Activated naive CD4-positive, alpha-beta T cell treated with anti-CD3 and anti-CD28 coated beads, Interleukin-2, amount 50 U/mL, for 72 hours (primary cell): Measurements from ENCODE around the gene ABCE1. TPM values are rescaled to one million over a fixed set of nuclear protein-coding genes. Genes with fewer than 3 reads are reported as not detected.

ENCODE experiments used
- ATAC-seq, 2 donors: fragments of 150-1000 bp; cut with Tn5 transposase; 2 replicates each; pipeline ENCODE4 v1.10.0; 2021; ENCODE audit warnings: mild to moderate bottlenecking in 2 of 2, moderate library complexity in 2 of 2
- DNase-seq, 2 donors: peaks; one replicate each; pipeline ENCODE4 v3.0.0; 2021 to 2022; ENCODE audit warnings: low spot score in 2 of 2
- H3K27ac Mint-ChIP-seq, 2 donors: one replicate each; pipeline ENCODE4 v1.8.0; 2022; ENCODE audit warnings: mild to moderate bottlenecking in 2 of 2, mixed read lengths in 2 of 2
- H3K36me3 Mint-ChIP-seq, 2 donors: one replicate each; pipeline ENCODE4 v1.8.0; 2022; ENCODE audit warnings: mixed read lengths in 2 of 2
- H3K9me3 Mint-ChIP-seq, 2 donors: one replicate each; pipeline ENCODE4 v1.8.0; 2022; ENCODE audit warnings: mixed read lengths in 2 of 2
- total RNA-seq, 2 donors: library from RNA; stranded (reverse); gene quantifications; one replicate each; pipeline ENCODE4 v1.2.3, GENCODE V29; 2022

Gene ABCE1
- total RNA-seq, 2 donors from 2014 or later: 131 to 162 TPM

DNA sequence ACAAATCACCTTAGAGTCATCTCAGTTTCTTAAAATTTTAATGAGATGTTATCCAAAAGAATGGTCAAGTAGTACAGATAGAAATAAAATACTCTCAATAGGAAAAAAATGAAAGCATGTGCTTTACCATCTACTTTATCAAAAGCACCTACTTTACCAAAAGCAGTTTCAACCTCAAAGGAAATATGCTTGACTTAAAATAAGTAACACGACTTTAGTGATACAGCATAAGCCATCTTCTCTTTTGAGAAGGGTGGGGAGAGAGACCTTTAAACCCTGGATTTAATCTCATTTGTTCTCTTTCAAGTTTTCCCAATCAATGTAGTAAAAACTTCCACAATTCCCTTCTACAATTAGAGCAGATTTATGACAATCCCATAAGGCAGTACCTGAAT, 55.8 kb downstream of the ABCE1 start:
- H3K9me3 Mint-ChIP-seq: no peaks in the 10 kb centered on the region

DNA sequence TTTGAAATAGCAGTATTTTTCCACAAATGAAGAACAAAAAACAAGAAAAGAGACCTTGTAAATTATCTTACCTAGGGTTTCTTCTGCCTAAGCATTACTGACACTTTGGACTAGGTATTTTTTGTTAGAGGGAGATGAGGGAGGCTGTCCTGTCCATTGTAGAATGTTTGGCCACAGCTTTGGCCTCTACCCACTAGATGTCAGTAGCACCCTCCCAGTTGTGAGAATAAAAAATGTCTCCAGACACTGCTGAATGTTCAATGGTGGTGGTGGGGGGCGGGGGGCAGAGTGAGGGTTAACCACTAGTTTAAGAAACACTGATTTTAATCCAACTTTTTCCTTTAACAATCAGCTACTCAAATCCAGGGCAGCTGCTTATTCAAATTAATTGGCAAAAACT, 56.5 kb downstream of the ABCE1 start:
- H3K36me3 Mint-ChIP-seq: peaks cover 3 to 40% of the 10 kb centered on the region in 2 donors
- DNase-seq (no peak), ATAC-seq (no peak)
- H3K27ac Mint-ChIP-seq: peak overlapping the region in 1 of 2 donors; percentile 41
- no peaks in the 10 kb centered on the region for H3K9me3 Mint-ChIP-seq

More for the DNA sequence above, 55.8 kb downstream of the ABCE1 start:
- Mint-ChIP-seq H3K27ac (peak overlapping the region; percentile 41 to 44), H3K36me3 (peaks cover 8 to 47% of the 10 kb centered on the region in 2 donors)
- DNase-seq (no peak), ATAC-seq (no peak)

DNA sequence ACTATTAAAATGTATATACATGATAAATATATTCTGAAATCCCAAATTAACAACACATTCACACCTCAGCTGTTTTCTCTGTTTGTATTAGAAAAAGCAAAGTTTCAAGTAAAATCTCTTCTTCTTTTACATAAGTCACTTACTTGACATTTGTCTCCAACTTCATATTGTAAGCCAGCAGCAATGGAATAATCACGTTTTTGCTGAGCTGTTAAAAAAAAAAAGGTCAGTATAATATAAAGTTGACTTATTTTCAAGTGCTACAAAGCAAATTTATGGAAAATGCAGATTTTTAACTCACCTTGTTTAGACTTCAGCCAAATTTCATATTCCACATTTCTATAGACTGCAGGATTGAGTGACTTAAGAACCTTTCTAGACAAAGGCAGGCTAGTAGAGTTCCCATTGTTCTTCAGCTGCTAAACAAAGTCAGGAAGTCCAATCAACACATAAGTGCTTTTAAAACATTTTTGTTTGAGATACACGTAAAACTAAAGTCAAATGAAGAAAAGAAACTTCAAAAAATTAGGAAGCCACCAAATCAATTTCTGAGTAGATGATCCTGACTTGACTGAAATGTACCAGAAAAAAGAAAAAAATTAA, 57.3 kb downstream of the ABCE1 start:
- DNase-seq: no peak
- Mint-ChIP-seq H3K9me3 (no peaks in the 10 kb centered on the region), H3K36me3 (peaks cover 0 to 32% of the 10 kb centered on the region in 2 donors), H3K27ac (no peak overlapping the region)
- ATAC-seq: no peak

DNA sequence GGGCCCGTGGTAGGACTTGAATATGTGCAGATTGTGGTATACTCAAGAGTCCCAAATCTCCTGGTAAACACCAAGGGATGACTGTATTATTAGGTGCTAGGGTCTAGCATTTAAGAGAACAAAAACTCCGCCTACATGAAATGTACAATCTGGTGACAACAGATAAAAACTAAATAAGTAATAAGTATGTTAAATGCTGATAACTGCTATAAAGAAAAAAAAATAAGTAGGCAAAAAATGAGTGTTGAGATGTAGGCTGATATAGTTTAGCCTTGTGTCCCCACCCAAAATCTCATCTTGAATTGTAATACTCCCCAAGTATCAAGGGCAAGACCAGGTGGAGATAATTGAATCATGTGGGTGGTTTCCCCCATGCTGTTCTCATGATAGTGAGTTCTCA, 58.9 kb downstream of the ABCE1 start:
- DNase-seq: no peak
- Mint-ChIP-seq H3K9me3 (no peaks in the 10 kb centered on the region), H3K27ac (no peak overlapping the region), H3K36me3 (peaks cover 0 to 39% of the 10 kb centered on the region in 2 donors)
- no peak for ATAC-seq

DNA sequence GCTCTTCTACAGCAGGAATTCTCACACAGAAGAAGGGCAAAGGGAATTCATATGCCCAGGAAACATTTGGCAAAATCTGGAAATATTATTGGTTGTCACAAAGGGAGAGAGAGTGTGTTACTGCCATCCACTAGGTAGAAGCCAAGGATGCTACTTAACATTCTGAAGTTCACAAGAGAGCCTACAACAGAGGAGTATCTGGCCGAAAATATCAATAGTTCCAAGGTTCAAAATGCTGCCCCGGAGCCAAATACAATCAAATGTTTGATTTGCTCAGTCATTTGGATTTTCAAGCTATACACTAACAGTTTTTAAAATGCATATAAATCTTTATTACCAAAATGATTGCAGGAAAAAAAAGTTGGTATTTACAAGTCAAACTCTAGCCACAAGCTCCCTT, 63.4 kb downstream of the ABCE1 start:
- DNase-seq (no peak), ATAC-seq (no peak)
- peak overlapping the region in 1 of 2 donors; percentile 15 for H3K27ac Mint-ChIP-seq
- H3K9me3 Mint-ChIP-seq: no peaks in the 10 kb centered on the region
- peaks cover 0 to 20% of the 10 kb centered on the region in 2 donors for H3K36me3 Mint-ChIP-seq

DNA sequence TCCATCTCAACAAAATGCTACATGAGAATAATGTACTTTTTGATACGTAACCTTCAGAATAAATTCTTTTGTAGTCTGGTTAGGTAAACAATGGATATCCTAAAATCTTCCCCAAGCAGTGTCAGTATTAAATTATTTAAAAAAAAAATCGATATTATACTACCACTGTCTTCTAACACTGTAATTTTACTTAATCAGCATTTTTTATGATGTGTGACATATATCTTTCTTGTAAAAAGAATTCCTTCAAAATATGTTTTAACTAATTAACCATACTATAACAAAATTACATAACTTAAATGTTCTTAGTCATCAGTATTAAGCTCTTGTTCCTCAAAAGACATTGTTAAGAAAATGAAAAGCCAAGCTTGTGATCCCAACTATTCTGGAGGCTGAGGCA, 69.8 kb downstream of the ABCE1 start:
- Mint-ChIP-seq H3K9me3 (no peaks in the 10 kb centered on the region), H3K36me3 (peaks cover 9 to 25% of the 10 kb centered on the region in 2 donors), H3K27ac (no peak overlapping the region)
- ATAC-seq (no peak), DNase-seq (no peak)

DNA sequence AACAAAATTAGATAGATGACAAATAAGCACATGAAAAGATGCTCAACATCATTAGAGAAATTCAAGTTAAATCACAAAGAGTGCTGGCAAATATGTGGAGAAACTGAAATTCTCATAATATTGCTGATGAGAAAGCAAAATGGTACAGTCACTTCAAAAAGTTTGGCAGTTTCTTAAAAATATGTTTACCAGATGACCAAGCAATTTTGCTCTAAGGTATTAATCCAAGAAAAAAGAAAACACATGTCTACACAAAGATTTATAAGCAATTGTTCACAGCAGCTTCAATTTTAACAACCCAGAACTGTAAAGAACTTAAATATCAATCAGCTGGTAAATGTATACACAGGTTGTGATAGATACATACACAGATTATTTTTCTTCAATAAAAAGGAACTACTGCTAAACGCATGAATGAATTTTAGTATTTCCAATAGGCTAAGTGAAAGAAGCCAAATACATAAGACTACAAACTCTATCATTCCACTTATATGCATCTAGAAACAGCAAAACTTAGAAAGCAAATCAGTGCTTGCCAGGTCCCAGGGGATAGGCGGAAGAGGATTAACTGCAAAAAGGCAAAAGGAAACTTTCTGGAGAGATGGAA, 70.6 kb downstream of the ABCE1 start:
- Mint-ChIP-seq H3K36me3 (peaks cover 13 to 31% of the 10 kb centered on the region in 2 donors), H3K27ac (no peak overlapping the region), H3K9me3 (no peaks in the 10 kb centered on the region)
- ATAC-seq (no peak), DNase-seq (no peak)

DNA sequence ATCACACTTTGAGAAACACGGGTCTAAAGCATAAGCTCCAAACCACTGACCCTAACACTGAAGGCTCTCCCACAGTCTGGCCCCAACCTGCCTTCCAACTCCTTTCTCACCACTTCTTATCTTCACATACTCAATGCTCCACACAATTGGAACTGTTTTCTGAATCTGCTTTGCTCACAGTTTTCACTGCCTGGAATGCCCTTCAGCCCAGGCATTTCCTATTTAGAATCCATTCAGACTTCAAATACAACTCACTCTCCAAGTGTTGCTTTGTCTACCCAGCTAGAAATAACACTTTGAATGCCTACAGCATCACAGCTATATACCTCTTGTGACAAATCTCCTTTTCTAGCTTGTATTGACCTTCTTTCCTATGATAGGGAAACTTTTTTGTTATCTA, 72.1 kb downstream of the ABCE1 start:
- Mint-ChIP-seq H3K36me3 (peaks cover 27 to 45% of the 10 kb centered on the region in 2 donors), H3K9me3 (peaks cover 0 to 9% of the 10 kb centered on the region in 2 donors), H3K27ac (peak overlapping the region in 1 of 2 donors; percentile 0)
- DNase-seq: no peak
- no peak for ATAC-seq

DNA sequence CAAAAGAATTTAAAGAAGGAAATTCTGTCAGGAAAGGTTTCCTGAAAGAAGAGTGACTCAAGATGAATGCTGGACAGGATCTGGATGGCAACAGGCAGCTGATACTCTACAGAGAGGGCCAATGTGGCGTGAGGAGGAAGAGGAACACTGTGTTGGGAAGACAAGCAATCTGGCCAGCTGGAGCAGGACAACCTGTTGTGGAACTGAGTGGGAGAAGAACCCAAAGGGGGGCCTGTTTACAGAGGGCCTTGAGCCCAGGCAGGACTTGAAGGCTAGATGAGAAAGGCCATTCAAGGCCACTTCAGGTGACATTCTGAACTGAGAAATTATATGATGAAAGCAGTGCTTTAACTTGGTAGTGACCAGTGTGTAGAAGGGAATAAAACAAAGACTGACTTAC, 73.8 kb downstream of the ABCE1 start:
- ATAC-seq: no peak
- Mint-ChIP-seq H3K27ac (no peak overlapping the region), H3K9me3 (peaks cover 0 to 9% of the 10 kb centered on the region in 2 donors), H3K36me3 (peaks cover 27 to 47% of the 10 kb centered on the region in 2 donors)
- DNase-seq: no peak

DNA sequence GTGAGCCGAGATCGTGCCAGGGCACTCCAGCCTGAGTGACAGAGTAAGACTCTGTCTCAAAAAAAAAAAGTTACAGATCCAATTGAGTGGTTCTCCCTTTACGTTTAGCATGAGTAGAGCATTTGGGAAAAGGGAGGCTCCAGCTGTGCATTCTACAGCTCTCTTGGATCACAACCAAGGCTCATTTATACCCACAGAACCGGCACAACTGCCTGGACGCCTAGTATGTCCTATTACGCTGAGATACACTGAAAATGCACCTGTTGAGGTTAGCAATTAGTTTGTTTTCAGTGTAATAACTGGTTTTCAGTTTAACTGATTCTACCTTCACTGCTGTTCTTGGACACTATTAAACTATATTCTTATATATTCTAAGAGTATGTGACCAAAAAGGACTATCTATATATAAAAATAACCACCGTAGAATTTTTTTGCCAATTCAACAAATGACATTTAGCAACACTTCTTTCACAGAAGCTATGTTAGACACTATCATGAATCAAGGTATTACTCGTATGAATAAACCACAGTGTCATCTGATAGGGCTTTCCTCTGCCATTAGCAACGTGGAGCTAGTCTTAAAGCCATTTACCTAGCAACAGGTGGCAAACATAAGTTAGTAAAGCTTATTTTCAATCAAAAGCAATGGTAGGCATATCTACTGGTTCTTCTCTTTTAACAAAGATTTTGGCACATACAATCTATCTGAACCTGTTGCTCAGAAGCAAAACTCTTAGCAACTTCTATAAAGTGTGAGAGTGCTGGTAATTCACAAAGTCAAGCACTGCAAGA, 78.7 kb downstream of the ABCE1 start:
- ATAC-seq (no peak), DNase-seq (no peak)
- Mint-ChIP-seq H3K9me3 (peaks cover 0 to 9% of the 10 kb centered on the region in 2 donors), H3K27ac (peak overlapping the region; percentile 93 to 94), H3K36me3 (peaks cover 41 to 43% of the 10 kb centered on the region in 2 donors)

DNA sequence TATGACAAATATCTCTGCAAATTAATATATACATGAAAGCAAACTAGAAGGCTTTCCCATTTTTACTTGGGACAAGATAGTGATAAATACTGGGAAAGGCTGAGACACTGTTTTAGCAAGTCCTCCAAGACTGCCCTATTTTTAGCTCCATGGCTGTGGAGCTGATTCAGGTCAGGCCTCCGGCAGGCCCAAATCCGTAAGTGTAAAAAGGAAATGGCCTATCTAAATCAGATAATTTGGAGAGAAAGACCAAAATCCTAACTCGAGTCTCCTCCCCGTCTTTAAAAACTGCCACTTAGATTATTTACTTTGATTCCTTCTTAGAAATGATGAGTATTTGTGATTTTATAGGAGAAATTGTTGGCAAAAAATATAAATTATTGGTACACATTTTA, 79.4 kb downstream of the ABCE1 start:
- DNase-seq (no peak), ATAC-seq (no peak)
- H3K9me3 Mint-ChIP-seq: peaks cover 0 to 9% of the 10 kb centered on the region in 2 donors
- peak overlapping the region; percentile 93 to 94 for H3K27ac Mint-ChIP-seq
- H3K36me3 Mint-ChIP-seq: peaks cover 40 to 41% of the 10 kb centered on the region in 2 donors

DNA sequence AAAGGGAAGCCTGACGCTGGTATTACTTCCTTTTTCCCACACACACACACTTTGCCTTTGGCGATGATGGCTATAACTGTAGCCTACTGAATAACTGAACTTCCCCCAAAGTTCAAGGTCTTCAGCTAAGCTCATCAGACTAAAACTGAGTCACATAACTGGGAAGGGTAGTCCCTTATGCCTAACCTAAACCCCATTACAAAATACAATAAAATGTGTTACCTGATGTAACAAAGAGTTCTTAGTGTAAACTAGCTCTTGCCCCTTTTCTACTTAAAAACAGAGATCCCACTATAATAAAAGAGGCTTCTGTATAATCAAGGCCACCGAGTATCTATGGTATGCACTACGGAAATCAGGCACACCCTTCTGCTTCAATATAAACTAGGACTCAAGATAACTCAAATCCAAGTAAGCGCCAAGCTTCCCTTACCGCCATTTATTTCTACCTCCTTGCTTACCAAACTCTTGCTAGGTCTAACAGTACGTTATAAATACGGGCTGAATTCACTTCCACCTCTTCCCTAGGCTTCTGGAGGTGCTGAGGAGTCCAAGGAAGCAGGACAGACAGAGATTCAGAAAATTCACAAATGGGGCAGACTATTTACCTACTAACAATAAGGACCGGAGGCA, 79.9 kb downstream of the ABCE1 start:
- Mint-ChIP-seq H3K36me3 (peaks cover 40 to 41% of the 10 kb centered on the region in 2 donors), H3K27ac (peak overlapping the region; percentile 93 to 94), H3K9me3 (peaks cover 0 to 9% of the 10 kb centered on the region in 2 donors)
- DNase-seq (no peak), ATAC-seq (peak in 1 of 2 donors; percentile 17)

DNA sequence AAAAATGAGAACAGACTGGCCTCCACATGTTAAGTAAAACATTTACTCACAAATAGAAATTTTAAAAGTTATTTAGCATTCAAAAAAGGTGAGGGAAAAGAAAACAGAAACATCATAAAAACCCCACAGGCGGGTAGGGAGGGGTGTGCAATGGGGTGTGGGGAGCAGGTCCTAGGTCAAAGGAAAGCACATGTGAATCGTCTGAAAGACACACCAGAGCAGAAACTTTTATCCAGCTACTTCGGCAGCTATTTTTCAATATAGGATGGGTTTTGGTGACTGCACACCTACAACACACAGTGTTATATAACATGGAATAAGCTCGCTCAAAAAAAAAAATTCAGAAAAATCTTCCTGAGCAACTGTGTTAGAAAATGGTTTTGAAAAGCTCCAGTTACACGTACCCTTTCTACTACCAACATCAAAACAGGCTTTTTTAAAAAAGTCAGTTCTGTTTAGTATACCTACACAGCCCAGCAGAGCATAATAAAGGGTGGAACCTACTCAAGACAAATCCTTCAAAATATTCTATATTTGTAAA, 80.7 kb downstream of the ABCE1 start:
- Mint-ChIP-seq H3K27ac (peak overlapping the region; percentile 93 to 94), H3K9me3 (peaks cover 0 to 9% of the 10 kb centered on the region in 2 donors), H3K36me3 (peaks cover 34 to 36% of the 10 kb centered on the region in 2 donors)
- no peak for ATAC-seq
- no peak for DNase-seq
